Measurements from ENCODE around the gene MB.

MB gene

DNA sequence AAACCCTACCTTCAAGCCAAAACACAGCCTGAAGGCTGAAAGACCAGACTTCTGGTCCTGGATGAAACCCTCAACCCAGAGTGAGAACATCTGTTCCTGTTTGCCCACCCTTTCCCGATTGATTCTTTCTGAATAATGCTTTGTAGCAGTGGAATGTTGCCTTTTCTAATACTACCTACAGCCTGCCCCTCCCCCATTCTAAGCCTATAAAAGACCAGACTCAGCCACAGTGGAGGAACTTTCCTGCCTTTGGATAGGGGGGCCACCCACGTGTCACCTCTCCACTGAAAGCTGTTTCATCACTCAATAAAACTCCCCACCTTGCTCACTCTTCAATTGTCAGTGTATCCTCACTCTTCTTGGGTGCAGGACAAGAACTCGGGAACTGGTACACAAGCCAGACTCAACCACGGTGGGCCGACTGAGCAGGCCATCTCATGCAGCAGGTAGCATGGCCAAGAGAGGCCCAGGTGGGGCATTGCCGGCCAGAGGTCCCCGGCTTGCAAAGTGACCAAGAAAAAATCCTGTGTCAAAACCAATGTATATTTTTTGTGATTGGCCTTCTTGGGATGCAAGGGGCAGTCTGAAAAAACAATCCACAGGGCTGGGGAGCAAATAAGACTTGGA, 24.5 kb upstream of the MB start:
- H3K4me3 ChIP-seq (ENCODE audit: low read depth, low read length): no peak overlapping the region
- ChIA-PET CTCF (interaction anchor here (3.0 kb wide), 1 partner anchor 11 kb away, joined by 16 read pairs; no protein-coding TSS in a partner anchor), POLR2A (no interaction called here)
- no peak for DNase-seq (ENCODE audit: low read depth, low spot score)
- TF ChIP-seq, protein P1, sequence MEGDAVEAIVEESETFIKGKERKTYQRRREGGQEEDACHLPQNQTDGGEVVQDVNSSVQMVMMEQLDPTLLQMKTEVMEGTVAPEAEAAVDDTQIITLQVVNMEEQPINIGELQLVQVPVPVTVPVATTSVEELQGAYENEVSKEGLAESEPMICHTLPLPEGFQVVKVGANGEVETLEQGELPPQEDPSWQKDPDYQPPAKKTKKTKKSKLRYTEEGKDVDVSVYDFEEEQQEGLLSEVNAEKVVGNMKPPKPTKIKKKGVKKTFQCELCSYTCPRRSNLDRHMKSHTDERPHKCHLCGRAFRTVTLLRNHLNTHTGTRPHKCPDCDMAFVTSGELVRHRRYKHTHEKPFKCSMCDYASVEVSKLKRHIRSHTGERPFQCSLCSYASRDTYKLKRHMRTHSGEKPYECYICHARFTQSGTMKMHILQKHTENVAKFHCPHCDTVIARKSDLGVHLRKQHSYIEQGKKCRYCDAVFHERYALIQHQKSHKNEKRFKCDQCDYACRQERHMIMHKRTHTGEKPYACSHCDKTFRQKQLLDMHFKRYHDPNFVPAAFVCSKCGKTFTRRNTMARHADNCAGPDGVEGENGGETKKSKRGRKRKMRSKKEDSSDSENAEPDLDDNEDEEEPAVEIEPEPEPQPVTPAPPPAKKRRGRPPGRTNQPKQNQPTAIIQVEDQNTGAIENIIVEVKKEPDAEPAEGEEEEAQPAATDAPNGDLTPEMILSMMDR (IDR thresholded peaks at IDR 0.05; ENCODE audit: insufficient read depth, low read length, missing control alignments): no peak

DNA sequence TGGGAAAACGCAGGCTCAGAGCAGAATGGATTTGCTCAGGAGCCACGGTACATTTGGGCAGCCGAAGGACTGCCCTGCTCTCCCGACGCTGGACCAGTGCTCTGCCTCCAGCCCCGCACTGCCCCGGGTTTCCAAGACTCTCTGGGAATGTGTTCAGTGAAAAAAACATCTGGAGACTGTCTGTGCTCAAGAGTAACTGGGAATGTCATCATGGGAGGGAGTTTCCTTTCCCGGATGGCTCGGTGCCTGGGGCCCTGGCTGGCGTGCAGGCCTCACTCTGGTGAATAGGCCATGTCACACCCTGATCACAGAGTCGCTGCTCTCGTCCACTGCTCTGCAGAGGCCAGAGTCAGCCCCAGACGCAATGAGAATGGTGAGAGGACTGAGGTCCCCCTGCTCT, 21.3 kb upstream of the MB start:
- TF ChIP-seq, protein P1 (IDR thresholded peaks at IDR 0.05; ENCODE audit: insufficient read depth, low read length, missing control alignments): no peak
- DNase-seq (ENCODE audit: low read depth, low spot score): peak; percentile 47
- H3K4me3 ChIP-seq (ENCODE audit: low read depth, low read length): no peak overlapping the region
- ChIA-PET CTCF (interaction anchor here (0.7 kb wide), 1 partner anchor 427 kb away, joined by 3 read pairs; no protein-coding TSS in a partner anchor), POLR2A (interaction anchor here (1.0 kb wide), 1 partner anchor 10 kb away, joined by 3 read pairs; the partner anchor contains the start of gene APOL6)

DNA sequence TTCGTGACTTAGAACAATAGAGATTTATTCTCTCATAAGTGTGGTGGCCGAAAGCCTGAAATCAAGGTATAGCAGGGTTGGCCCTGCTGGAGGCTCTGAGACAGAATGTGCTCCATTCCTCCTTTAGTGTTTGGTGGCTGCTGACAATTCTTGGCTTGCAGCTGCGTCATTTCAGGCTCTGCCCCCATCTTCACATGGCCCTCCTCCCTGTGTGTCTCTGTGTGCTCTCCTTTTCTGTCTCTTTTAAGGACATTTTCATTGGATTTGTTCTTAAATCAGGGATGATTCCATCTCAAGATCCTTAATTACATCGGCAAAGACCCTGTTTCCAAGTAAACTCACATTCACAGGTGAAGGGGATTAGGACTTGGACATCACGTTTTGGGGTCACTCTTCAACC, 20.9 kb upstream of the MB start:
- ChIA-PET POLR2A (interaction anchor here (1.0 kb wide), 1 partner anchor 10 kb away, joined by 3 read pairs; the partner anchor contains the start of gene APOL6), CTCF (no interaction called here)

DNA sequence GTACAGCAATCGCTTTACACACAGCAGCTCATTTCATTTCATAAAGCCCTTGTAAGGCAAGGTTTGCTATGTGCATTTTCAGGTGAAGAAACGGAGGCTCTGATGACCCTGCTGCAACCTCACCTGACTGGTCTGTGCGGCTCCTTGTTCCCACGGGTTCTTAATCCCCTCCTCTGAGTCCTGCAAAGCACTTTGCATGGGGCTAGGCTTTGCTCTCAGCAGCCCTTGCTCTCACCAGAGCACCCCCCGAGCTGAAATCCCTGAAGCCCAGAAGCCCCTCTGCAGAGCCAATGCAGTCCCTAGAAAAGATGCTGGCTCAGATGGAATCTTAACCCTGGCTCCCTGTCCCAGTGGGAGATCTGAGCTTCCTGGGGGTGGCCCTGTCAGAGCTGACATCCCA, 20.1 kb upstream of the MB start:
- TF ChIP-seq, protein P1 (IDR thresholded peaks at IDR 0.05; ENCODE audit: insufficient read depth, low read length, missing control alignments): no peak
- no peak for DNase-seq (ENCODE audit: low read depth, low spot score)
- ChIA-PET CTCF (interaction anchor here (0.9 kb wide), 1 partner anchor 286 kb away, joined by 4 read pairs; no protein-coding TSS in a partner anchor), POLR2A (interaction anchor here (1.0 kb wide), 1 partner anchor 11 kb away, joined by 3 read pairs; the partner anchor contains the start of gene APOL6)
- H3K4me3 ChIP-seq (ENCODE audit: low read depth, low read length): no peak overlapping the region

More for the DNA sequence above, 20.9 kb upstream of the MB start:
- DNase-seq (ENCODE audit: low read depth, low spot score): no peak
- TF ChIP-seq, protein P1 (IDR thresholded peaks at IDR 0.05; ENCODE audit: insufficient read depth, low read length, missing control alignments): no peak
- no peak overlapping the region for H3K4me3 ChIP-seq (ENCODE audit: low read depth, low read length)

DNA sequence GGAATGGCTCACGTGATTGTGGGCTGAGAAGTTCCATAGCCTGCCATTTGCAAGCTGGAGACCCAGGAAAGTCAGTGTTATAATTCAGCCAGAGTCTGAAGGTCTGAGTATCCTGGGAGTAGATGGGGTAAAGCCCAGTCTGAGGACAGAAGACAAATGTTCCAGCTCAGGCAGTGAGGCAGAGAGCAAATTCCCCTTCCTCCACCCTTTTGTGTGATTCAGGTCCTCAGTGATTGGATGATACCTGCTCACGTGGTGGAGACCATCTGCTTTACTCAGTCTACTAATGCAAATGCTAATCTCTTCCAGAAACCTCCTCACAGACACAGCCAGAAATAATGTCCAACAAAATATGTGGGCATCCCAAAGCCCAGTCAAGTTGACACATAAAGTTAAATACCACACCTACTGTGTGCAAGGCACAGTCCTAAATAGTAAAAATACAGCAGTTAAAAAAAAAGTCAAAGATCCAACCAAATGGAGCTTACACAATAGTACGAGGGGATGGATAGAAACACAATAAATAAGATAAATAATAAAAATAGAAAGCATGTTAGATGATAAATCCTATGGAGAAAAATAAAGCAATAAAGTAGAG, 17.9 kb upstream of the MB start:
- ChIA-PET POLR2A (no interaction called here), CTCF (interaction anchor here (1.0 to 1.4 kb wide), 2 partner anchors 431 to 489 kb away, joined by 3 to 4 read pairs; no protein-coding TSS in a partner anchor)
- TF ChIP-seq, protein P1 (IDR thresholded peaks at IDR 0.05; ENCODE audit: insufficient read depth, low read length, missing control alignments): no peak
- H3K4me3 ChIP-seq (ENCODE audit: low read depth, low read length): no peak overlapping the region
- no peak for DNase-seq (ENCODE audit: low read depth, low spot score)

DNA sequence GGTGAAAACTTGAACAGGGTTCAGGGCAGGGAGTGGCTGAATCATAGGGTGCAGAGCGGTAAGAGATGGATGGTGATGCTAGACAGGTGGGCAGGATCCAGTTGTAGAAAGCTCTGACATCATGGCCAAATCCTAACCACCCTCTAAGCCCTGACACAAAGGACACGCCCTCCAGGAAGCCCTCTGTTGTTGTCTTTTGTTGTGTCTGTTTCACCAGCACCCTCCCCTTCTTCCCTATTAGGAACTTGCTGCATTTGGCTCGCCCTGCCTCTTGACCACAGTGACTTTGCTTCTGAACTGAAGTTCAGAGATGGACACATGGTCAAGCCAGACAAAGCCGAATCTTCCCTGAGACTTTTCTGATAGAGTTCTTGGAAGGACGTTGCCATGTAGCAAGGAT, 16.9 kb upstream of the MB start:
- TF ChIP-seq, protein P1 (IDR thresholded peaks at IDR 0.05; ENCODE audit: insufficient read depth, low read length, missing control alignments): no peak
- ChIA-PET CTCF (no interaction called here), POLR2A (no interaction called here)
- no peak for DNase-seq (ENCODE audit: low read depth, low spot score)
- H3K4me3 ChIP-seq (ENCODE audit: low read depth, low read length): no peak overlapping the region
